Esophagus mucosa (tissue), 1 donor: ENCODE measurements around the gene TXNDC15. TPM values are rescaled to one million over a fixed set of nuclear protein-coding genes. Genes with fewer than 3 reads are reported as not detected.

ENCODE experiments used
- ATAC-seq: fragments of 200-7000 bp; cut with Tn5 transposase; one replicate; pipeline ENCODE4 v1.9.1; 2020
- total RNA-seq: library from RNA; stranded (reverse); gene quantifications from one replicate; pipeline ENCODE4 v1.2.4, GENCODE V29; 2023
- donor health status: DM: yes; HTN: yes; CAD: no.

TXNDC15 gene
- total RNA-seq, 1 donor from 2014 or later = 16.7 TPM

- no peak for ATAC-seq
These were observed 46.8 kb downstream of the TXNDC15 start for GRCh38 chr5:134920848-134921575.

GRCh38 chr5:134932508-134932907 lies 58.3 kb downstream of the TXNDC15 start:
- ATAC-seq = no peak

GRCh38 chr5:134934202-134934601 lies 60.0 kb downstream of the TXNDC15 start:
- no peak for ATAC-seq

- ATAC-seq = no peak
These were observed 61.8 kb downstream of the TXNDC15 start for GRCh38 chr5:134935711-134936602.

- no peak for ATAC-seq
These were observed 63.4 kb downstream of the TXNDC15 start for GRCh38 chr5:134937526-134937925.

- no peak for ATAC-seq
These were observed 63.9 kb downstream of the TXNDC15 start for GRCh38 chr5:134938030-134938429.

GRCh38 chr5:134939500-134939899 lies 65.3 kb downstream of the TXNDC15 start:
- ATAC-seq = no peak

- ATAC-seq = no peak
These were observed 69.4 kb downstream of the TXNDC15 start for GRCh38 chr5:134943547-134943946.

- ATAC-seq = no peak
These were observed 70.5 kb downstream of the TXNDC15 start for GRCh38 chr5:134944630-134945029.

- ATAC-seq = no peak
These were observed 70.9 kb downstream of the TXNDC15 start for GRCh38 chr5:134945041-134945440.

- peak; percentile 29 for ATAC-seq
These were observed 74.7 kb downstream of the TXNDC15 start for GRCh38 chr5:134948911-134949310.

GRCh38 chr5:134949316-134949715 lies 75.1 kb downstream of the TXNDC15 start:
- ATAC-seq = no peak

Other genes with a start within 250 kb of the TXNDC15 start
- 54.6 TPM for gene SAR1B, start 241.5 kb upstream of the TXNDC15 start, total RNA-seq
- gene SEC24A, start 225.6 kb upstream of the TXNDC15 start, total RNA-seq = 17.8 TPM
- gene CAMLG, start 135.8 kb upstream of the TXNDC15 start, total RNA-seq = 15.7 TPM
- gene DDX46, start 115.6 kb upstream of the TXNDC15 start, total RNA-seq = 32.8 TPM
- gene C5orf24, start 28.4 kb upstream of the TXNDC15 start, total RNA-seq = 21.0 TPM
- gene PCBD2, start 30.8 kb downstream of the TXNDC15 start, total RNA-seq = 16.1 TPM
- gene CATSPER3, start 93.5 kb downstream of the TXNDC15 start, total RNA-seq = 0.40 TPM
- 689 TPM for gene PITX1, start 159.9 kb downstream of the TXNDC15 start, total RNA-seq